HFF-Myc (cell line): ENCODE results near the gene CNTLN.
"Not testable (repeated sequence)": the region's sequence is repeated elsewhere in the genome, so short reads cannot be mapped to it uniquely, and the experiment has no call there.

Source experiments
- DNase-seq: peaks from one replicate; pipeline ENCODE4 v3.0.0-alpha.2; 2011; ENCODE audit warnings: low read depth; ENCODE audit errors: extremely low read depth
- H3K4me3 ChIP-seq: replicated peaks from 2 replicates; pipeline ENCODE4 v1.5.1; 2011; ENCODE audit warnings: low read depth, mild to moderate bottlenecking, control low read depth, low read length
- TF ChIP-seq, protein P1 (sequence below): IDR thresholded peaks from 2 replicates; pipeline ENCODE4 v1.5.1; 2012; ENCODE audit warnings: mild to moderate bottlenecking, low read depth, low read length, control low read depth; ENCODE audit errors: missing control alignments

The CNTLN gene

DNA sequence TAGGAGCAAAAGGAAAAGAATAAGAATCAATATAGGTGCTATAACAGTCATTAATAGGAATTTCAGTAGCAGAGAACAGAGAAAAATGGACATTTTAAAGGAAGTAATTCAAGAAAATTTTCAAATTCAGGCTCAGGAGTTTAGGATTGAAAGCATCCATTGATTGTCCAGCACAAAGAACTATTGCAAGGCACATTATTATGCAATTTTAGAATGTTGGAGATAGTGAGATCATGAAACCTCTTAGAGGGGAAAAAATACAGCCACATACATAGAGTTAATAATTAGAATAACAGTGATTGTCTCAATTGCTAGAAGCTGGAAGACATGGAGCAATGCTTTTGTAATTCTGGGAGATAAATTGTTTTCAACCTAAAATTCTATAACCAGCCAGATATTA, 31.5 kb downstream of the CNTLN start:
- TF ChIP-seq, protein P1, sequence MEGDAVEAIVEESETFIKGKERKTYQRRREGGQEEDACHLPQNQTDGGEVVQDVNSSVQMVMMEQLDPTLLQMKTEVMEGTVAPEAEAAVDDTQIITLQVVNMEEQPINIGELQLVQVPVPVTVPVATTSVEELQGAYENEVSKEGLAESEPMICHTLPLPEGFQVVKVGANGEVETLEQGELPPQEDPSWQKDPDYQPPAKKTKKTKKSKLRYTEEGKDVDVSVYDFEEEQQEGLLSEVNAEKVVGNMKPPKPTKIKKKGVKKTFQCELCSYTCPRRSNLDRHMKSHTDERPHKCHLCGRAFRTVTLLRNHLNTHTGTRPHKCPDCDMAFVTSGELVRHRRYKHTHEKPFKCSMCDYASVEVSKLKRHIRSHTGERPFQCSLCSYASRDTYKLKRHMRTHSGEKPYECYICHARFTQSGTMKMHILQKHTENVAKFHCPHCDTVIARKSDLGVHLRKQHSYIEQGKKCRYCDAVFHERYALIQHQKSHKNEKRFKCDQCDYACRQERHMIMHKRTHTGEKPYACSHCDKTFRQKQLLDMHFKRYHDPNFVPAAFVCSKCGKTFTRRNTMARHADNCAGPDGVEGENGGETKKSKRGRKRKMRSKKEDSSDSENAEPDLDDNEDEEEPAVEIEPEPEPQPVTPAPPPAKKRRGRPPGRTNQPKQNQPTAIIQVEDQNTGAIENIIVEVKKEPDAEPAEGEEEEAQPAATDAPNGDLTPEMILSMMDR, result no peak
- H3K4me3 ChIP-seq, result no peak overlapping the region
- no peak for DNase-seq

DNA sequence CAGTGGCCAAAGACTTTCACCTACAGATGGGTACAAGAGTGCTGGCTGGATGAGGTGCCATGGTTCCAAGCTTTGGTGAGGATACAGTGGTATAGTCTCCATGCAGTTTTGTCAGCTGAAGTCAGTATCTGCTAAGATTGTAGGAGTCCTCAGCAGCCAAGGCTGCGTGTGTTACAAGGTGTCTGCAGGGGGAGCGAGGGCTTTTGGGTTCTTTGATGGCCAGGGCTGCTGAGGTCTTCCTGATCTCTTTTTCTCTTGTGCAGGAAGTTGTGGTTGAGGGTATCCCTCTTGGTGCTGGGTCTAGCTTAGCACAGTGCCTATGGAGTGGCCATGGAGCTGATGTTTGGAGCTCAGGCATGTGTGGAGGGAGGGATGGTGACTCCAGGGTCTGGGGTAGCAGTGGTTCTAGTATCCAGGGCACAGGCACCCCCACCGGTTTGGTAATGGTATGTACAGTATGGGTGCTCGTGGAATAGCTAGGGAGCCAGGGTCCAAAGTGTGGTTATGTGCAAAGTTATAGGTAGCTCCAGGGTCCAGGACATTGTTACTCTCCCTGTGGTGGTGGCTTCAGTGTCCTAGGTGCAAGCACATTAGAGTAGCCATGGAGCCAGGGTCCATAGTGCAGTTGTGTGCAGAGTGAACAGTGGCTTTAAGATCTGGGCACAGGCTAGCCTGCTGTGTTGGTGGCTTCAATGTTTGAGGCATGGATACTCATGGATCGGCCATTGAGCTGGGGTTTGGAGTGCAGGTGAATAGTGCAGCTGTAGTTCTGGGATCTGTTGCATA, 36.7 kb downstream of the CNTLN start:
- no peak for DNase-seq
- no peak overlapping the region for H3K4me3 ChIP-seq
- TF ChIP-seq, protein P1, result no peak

DNA sequence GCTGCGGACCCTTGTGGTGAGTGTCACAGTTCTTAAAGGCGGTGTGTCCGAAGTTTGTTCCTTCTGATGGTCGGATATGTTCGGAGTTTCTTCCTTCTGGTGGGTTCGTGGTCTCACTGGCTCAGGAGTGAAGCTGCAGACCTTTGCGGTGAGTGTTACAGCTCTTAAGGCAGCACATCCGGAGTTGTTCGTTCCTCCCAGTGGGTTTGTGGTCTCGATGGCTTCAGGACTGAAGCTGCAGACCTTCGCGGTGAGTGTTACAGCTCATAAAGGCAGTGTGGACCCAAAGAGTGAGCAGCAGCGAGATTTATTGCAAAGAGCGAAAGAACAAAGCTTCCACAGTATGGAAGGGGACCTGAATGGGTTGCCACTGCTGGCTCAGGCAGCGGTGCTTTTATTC, 42.7 kb downstream of the CNTLN start:
- not testable (repeated sequence) for H3K4me3 ChIP-seq, DNase-seq

DNA sequence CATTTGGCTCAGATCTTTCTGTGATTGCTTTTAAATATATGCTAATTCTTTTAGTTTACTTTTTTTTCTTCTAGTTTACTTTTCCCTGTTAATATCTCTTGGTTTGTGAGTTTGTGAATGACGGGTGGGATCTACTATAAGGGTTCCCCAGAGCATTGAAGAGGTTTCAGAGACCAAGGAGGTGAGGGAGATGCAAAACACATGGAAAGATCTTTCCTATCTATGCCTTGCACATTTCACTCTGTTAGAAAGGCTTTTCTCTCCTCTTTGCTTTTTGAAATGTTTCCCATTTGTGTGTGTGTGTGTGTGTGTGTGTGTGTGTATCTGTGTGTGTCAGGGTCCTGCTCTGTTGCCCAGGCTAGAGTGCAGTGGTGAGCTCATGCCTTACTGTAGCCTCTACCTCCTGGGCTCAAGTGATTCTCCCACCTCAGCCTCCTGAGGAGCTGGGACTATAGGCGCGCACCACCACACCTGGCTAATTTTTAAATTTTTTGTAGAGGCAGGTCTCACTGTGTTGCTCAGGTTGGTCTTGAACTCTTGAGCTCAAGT, 50.7 kb downstream of the CNTLN start:
- no peak overlapping the region for H3K4me3 ChIP-seq
- TF ChIP-seq, protein P1, result no peak
- DNase-seq, result no peak

DNA sequence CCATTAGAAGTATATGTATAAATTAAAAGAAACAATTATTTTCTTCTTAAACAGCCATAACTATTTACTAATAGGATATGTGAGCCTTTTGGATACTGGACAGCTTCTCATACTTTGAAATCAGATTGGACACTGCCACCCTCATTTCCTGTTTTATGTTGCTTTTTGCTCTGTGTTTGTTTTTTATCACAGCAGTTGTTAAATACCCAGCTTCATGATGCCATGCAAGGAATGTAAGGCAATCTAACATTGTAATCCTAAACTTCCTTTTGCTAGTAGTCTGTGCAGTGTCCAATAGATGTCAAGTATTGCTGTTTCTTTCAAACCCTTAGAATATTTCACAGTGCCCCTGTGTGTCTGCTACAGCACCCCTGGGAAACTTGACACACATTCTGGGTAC, 56.2 kb downstream of the CNTLN start:
- no peak overlapping the region for H3K4me3 ChIP-seq
- TF ChIP-seq, protein P1, result no peak
- DNase-seq, result no peak

DNA sequence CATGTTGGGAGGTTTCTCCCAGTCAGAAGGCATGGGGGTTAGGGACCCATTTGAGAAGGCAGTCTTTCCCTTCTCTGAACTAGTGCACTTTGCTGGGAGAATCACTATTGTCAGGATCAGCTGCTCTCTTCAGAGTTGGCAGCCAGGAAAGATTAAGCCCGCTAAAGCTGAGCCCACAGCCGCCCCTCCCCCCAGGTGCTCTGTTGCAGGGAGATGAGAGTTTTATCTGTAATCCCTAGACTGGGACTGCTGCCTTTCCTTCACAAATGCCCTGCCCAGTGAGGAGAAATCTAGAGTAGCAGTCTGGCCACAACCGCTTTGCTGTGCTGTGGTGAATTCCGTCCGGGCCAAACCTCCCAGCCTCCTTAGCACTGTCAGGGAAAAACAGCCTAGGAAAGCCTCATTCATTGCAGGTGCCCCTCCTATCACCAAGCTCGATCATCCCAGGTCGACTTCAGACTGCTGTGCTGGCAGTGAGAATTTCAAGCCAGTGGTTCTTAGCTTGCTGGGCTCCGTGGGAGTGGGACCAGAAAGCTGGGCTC, 69.8 kb downstream of the CNTLN start:
- H3K4me3 ChIP-seq, result no peak overlapping the region
- TF ChIP-seq, protein P1, result no peak
- DNase-seq, result no peak

DNA sequence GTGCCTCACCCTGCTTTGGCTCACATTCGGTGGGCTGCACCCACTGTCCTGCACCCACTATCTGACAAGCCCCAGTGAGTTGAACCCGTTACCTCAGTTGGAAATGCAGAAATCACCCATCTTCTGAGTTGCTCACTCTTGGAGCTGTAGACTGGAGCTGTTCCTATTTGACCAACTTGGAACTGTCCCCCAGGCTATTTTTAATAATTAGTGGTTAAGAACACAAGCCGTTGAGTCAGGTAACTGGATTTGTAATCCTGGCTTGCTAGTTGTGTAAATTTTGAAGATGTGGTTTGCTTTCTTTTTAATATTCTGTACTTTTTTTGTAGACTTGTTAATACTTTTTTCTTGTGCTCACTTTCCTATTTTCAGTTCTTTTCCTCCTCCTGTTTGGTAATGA, 81.2 kb downstream of the CNTLN start:
- DNase-seq, result no peak
- no peak overlapping the region for H3K4me3 ChIP-seq
- TF ChIP-seq, protein P1, result no peak
